ENCODE results near the gene HES4.

HES4 gene

DNA sequence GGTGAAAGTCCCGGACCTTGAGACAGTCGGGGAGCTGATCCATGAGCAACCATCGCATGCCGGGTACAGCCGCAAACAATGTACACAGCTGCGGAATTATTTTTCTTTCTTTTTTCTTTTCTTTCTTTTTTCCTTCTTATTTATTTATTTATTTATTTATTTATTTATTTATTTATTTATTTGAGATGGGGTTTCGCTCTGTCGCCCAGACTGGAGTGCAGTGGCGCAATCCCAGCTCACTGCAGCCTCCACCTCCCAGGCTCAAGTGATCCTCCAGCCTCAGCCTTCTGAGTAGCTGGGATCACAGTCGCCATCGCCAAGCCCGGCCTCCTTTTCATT is 15.5 kb downstream of the HES4 start (continued):
- no peak for TF ChIP-seq ZNF707 (tag by site-specific recombination; IDR thresholded peaks at IDR 0.05)
- no peak for TF ChIP-seq ZNF248 (tag by site-specific recombination; IDR thresholded peaks at IDR 0.05)
- TF ChIP-seq PRDM1 (tag by site-specific recombination; IDR thresholded peaks at IDR 0.05) = no peak
- TF ChIP-seq, protein P1, sequence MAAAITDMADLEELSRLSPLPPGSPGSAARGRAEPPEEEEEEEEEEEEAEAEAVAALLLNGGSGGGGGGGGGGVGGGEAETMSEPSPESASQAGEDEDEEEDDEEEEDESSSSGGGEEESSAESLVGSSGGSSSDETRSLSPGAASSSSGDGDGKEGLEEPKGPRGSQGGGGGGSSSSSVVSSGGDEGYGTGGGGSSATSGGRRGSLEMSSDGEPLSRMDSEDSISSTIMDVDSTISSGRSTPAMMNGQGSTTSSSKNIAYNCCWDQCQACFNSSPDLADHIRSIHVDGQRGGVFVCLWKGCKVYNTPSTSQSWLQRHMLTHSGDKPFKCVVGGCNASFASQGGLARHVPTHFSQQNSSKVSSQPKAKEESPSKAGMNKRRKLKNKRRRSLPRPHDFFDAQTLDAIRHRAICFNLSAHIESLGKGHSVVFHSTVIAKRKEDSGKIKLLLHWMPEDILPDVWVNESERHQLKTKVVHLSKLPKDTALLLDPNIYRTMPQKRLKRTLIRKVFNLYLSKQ (tag by site-specific recombination; IDR thresholded peaks at IDR 0.05; ENCODE audit: borderline replicate concordance) = peak; percentile 32; the same call in 1 of the 2 replicates
- no peak for TF ChIP-seq ZNF600 (tag by site-specific recombination; IDR thresholded peaks at IDR 0.05)
- 0 out of 2 replicates have a peak, but pooled peaks have one; percentile 27 for TF ChIP-seq ZBTB21 (tag by site-specific recombination; IDR thresholded peaks at IDR 0.05)
- TF ChIP-seq ZNF529 (tag by site-specific recombination; IDR thresholded peaks at IDR 0.05; ENCODE audit: insufficient replicate concordance) = no peak
- TF ChIP-seq ZNF221 (tag by site-specific recombination; IDR thresholded peaks at IDR 0.05; ENCODE audit: borderline replicate concordance) = no peak
- no peak for TF ChIP-seq ZNF843 (tag by site-specific recombination; IDR thresholded peaks at IDR 0.05)
- peak; percentile 35 for TF ChIP-seq ZNF654 (tag by site-specific recombination; IDR thresholded peaks at IDR 0.05; ENCODE audit: low read depth)
- no peak for TF ChIP-seq REPIN1 (tag by site-specific recombination; IDR thresholded peaks at IDR 0.05; ENCODE audit: low read depth)
- no peak for TF ChIP-seq HOXA7 (CRISPR knock-in tag; IDR thresholded peaks at IDR 0.05; ENCODE audit: borderline replicate concordance)
- TF ChIP-seq ZNF394 (tag by site-specific recombination; IDR thresholded peaks at IDR 0.05; ENCODE audit: borderline replicate concordance) = peak; percentile 93
- TF ChIP-seq ZNF501 (tag by site-specific recombination; IDR thresholded peaks at IDR 0.05) = peak; percentile 38; the same call in 1 of the 2 replicates
- no peak for TF ChIP-seq ZNF658 (tag by site-specific recombination; IDR thresholded peaks at IDR 0.05)
- no peak for TF ChIP-seq ZBTB20 (tag by site-specific recombination; IDR thresholded peaks at IDR 0.05)
- TF ChIP-seq YY1 (tag by site-specific recombination; IDR thresholded peaks at IDR 0.05) = no peak
- TF ChIP-seq ZNF670 (tag by site-specific recombination; IDR thresholded peaks at IDR 0.05; ENCODE audit: low read depth) = no peak
- TF ChIP-seq, protein P2, sequence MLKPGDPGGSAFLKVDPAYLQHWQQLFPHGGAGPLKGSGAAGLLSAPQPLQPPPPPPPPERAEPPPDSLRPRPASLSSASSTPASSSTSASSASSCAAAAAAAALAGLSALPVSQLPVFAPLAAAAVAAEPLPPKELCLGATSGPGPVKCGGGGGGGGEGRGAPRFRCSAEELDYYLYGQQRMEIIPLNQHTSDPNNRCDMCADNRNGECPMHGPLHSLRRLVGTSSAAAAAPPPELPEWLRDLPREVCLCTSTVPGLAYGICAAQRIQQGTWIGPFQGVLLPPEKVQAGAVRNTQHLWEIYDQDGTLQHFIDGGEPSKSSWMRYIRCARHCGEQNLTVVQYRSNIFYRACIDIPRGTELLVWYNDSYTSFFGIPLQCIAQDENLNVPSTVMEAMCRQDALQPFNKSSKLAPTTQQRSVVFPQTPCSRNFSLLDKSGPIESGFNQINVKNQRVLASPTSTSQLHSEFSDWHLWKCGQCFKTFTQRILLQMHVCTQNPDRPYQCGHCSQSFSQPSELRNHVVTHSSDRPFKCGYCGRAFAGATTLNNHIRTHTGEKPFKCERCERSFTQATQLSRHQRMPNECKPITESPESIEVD (tag by site-specific recombination; IDR thresholded peaks at IDR 0.05) = no peak
- no peak for TF ChIP-seq ZNF544 (tag by site-specific recombination; IDR thresholded peaks at IDR 0.05)
- TF ChIP-seq, protein P3, sequence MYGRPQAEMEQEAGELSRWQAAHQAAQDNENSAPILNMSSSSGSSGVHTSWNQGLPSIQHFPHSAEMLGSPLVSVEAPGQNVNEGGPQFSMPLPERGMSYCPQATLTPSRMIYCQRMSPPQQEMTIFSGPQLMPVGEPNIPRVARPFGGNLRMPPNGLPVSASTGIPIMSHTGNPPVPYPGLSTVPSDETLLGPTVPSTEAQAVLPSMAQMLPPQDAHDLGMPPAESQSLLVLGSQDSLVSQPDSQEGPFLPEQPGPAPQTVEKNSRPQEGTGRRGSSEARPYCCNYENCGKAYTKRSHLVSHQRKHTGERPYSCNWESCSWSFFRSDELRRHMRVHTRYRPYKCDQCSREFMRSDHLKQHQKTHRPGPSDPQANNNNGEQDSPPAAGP (tag by site-specific recombination; IDR thresholded peaks at IDR 0.05) = no peak
- TF ChIP-seq, protein P4, sequence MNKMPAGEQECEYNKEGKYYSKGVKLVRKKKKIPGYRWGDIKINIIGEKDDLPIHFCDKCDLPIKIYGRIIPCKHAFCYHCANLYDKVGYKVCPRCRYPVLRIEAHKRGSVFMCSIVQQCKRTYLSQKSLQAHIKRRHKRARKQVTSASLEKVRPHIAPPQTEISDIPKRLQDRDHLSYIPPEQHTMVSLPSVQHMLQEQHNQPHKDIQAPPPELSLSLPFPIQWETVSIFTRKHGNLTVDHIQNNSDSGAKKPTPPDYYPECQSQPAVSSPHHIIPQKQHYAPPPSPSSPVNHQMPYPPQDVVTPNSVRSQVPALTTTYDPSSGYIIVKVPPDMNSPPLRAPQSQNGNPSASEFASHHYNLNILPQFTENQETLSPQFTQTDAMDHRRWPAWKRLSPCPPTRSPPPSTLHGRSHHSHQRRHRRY (tag by site-specific recombination; IDR thresholded peaks at IDR 0.05) = no peak
- no peak for TF ChIP-seq ZNF211 (tag by site-specific recombination; IDR thresholded peaks at IDR 0.05; ENCODE audit: low read depth)
- no peak for TF ChIP-seq ZNF548 (tag by site-specific recombination; IDR thresholded peaks at IDR 0.05)
- no peak for TF ChIP-seq ZFP41 (tag by site-specific recombination; IDR thresholded peaks at IDR 0.05; ENCODE audit: borderline replicate concordance)
- TF ChIP-seq, protein P5, sequence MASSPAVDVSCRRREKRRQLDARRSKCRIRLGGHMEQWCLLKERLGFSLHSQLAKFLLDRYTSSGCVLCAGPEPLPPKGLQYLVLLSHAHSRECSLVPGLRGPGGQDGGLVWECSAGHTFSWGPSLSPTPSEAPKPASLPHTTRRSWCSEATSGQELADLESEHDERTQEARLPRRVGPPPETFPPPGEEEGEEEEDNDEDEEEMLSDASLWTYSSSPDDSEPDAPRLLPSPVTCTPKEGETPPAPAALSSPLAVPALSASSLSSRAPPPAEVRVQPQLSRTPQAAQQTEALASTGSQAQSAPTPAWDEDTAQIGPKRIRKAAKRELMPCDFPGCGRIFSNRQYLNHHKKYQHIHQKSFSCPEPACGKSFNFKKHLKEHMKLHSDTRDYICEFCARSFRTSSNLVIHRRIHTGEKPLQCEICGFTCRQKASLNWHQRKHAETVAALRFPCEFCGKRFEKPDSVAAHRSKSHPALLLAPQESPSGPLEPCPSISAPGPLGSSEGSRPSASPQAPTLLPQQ (tag by site-specific recombination; IDR thresholded peaks at IDR 0.05) = no peak
- no peak for TF ChIP-seq ZNF274 (IDR thresholded peaks at IDR 0.05; ENCODE audit: low read length)
- no peak for TF ChIP-seq ZNF274 (tag by site-specific recombination; IDR thresholded peaks at IDR 0.05; ENCODE audit: borderline replicate concordance)
- TF ChIP-seq ZNF311 (tag by site-specific recombination; IDR thresholded peaks at IDR 0.05; ENCODE audit: borderline replicate concordance) = no peak
- peak; percentile 26; the same call in 1 of the 2 replicates for TF ChIP-seq ZSCAN23 (tag by site-specific recombination; IDR thresholded peaks at IDR 0.05)
- peak; percentile 2; the same call in 1 of the 2 replicates for TF ChIP-seq GLIS2 (tag by site-specific recombination; IDR thresholded peaks at IDR 0.05)
- TF ChIP-seq ZFP37 (tag by site-specific recombination; IDR thresholded peaks at IDR 0.05) = 0 out of 2 replicates have a peak, but pooled peaks have one; percentile 47
- peak; percentile 78; the same call in 1 of the 2 replicates for TF ChIP-seq ZNF664 (tag by site-specific recombination; IDR thresholded peaks at IDR 0.05)
- TF ChIP-seq ZNF214 (tag by site-specific recombination; IDR thresholded peaks at IDR 0.05; ENCODE audit: borderline replicate concordance) = no peak; the same call in 1 of the 2 replicates
- TF ChIP-seq ZNF530 (tag by site-specific recombination; IDR thresholded peaks at IDR 0.05; ENCODE audit: low read depth) = 0 out of 2 replicates have a peak, but pooled peaks have one; percentile 46

All from HEK293 (cell line).